GM18858 (cell line): ENCODE results near the gene NELFB.
A peak's percentile ranks its signal among the peaks of the same experiment; 100 is the strongest.

ENCODE experiments used
- ATAC-seq: cut with Tn5 transposase; IDR thresholded peaks from one replicate; pipeline ENCODE4 v1.9.1; 2021; ENCODE audit not compliant: unreplicated experiment

The NELFB gene

GRCh38 chr9:137302449-137303150, 47.5 kb downstream of the NELFB start:
- ATAC-seq: peak; percentile 25

GRCh38 chr9:137303151-137303892, 48.2 kb downstream of the NELFB start:
- no peak for ATAC-seq

DNA sequence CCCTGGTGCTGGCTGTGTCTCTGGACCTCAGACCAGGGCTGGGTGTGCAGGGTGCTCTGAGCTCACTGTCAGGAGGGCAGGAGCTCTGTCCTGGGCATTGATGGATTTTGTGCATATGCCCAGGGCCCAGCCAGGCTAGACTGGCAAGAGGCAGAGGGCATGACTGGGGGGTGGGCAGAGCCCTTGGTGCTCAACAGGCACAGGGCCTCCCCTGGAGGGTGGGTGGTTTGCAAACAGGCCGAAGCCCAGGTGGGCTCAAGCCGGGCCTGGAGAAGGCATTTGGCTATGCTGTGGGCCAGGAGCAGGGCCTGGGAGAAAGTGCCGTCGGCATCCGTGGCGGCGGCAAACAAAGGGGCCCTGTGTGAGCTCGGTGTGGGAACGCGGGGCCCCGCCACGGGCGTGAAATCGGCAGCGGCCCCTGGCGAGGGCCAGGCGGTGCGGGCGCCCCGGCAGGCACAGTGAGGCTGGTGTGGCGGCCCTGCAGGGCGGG, 48.8 kb downstream of the NELFB start:
- ATAC-seq: no peak

- no peak for ATAC-seq
Observed at GRCh38 chr9:137304383-137305059, 49.4 kb downstream of the NELFB start.

DNA sequence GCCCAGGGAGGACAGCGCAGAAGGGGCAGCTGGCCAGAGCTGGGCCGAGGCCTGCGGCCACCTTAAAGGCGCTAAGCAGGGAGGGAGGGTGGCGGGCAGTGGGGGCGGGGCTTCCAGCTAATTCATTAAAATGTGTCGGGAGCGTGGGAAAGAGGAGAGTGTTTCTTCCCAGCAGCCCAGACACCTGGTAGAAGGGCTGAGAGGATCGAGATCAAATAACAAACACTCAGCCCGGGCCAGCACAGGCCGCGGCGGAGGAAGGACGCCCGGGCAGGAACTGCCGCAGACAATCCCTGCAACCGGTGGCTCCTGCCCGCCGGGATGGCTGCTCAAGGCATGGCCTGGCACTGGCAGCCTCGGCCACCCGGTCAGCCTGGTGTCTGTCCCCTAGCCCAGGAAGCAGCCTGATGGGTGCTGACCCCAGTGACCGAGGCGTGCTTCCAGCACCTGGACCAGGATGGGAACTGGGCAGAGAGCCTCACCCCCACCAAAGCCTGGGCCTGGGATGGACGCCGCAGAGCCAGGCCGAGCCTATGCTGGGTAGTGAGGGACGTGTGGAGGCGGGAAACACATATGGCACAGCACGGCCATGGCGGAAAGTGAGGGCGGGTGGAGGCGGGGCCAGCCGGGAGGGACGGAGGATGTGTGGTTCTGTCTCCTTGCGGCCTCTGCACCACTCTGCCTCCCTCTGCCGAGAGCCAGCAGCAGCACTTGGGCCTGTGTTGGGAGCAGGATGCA, 50.1 kb downstream of the NELFB start:
- ATAC-seq: no peak

DNA sequence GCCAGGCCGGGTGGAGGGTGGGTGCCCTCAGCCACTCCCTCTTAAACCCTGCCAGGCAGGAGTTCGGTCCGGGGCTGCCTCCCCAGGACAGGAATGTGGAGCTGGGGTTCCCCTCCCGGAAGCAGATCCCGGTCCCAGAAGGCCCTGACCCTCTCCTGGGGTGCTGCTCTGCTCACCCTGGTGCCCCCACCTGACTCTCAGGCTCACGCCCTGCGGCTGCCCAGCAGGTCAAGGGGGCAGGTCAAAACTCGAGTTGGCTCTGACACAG, 50.6 kb downstream of the NELFB start:
- ATAC-seq: no peak

DNA sequence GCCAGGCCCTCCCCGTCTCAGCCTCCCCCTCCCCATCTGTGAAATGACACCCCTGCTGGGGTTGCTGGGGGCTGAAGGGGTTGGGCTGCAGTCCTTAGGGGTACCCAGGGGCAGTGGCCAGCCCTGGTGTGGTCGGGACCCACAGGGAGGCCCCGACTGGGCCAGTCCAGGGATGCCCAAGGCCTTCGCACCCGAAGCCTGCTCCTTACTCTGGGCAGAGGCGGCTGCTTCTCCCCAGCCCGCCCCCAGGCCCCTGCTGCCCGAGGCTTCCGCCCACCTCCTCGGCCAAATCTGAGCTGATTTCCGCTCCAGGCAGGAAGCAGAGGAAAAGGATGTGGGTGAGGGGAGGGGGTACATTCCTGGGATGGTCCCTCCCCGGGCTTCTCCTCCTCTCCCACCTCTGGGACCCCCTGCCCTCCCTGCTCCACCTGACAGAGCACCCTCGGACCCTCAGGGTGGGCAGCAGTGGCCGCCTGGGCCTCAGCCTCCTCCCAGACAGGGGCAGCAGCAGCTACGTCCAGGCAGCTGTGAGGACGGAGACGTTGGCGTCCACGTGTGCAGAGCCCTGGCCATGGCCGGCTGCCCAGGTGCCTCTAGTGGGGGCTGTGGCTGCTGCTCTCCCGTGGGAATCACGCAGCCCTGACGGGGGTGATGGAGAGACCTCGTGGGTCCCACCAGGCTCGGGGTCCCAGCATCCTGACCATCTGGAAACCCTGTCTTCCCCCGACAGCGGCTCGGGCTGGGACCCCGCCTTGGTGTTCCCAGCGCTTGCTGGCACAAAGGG, 51.1 kb downstream of the NELFB start:
- no peak for ATAC-seq

- ATAC-seq: no peak
Observed at GRCh38 chr9:137306850-137307254, 51.7 kb downstream of the NELFB start.

GRCh38 chr9:137307255-137308056, 52.3 kb downstream of the NELFB start:
- ATAC-seq: no peak

DNA sequence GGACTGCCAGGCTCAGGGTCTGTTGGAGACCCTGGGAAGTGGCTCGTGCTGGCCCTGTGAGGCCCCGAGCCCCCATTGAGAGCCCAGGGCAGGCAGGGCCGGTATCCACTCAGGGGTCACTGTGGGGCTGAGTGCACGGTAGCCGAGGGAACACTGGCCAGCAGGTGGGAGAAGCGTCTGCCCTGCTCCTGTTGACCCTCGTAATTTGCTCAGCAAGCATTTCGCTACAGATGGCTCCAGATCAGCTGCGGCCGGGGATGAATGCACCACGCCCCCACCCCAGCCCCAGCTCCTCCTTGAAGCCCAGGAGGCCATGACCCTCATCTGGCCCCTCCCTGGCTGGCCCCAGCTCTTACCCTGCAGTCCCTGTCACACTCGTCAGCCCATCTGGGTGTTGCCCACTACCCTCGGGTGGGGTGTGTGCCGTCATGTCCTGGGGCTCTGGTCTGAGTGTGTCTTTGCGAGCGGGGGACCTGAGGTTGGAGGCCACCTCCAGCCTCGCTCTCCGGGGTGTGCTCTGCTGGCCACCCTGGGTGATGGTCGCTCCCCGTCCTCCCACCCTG, 53.0 kb downstream of the NELFB start:
- no peak for ATAC-seq

GRCh38 chr9:137309368-137310188, 54.5 kb downstream of the NELFB start:
- no peak for ATAC-seq

- ATAC-seq: no peak
Observed at GRCh38 chr9:137310189-137311052, 55.3 kb downstream of the NELFB start.

- ATAC-seq: no peak
Observed at GRCh38 chr9:137311171-137311985, 56.3 kb downstream of the NELFB start.

- no peak for ATAC-seq
Observed at GRCh38 chr9:137311986-137312851, 57.1 kb downstream of the NELFB start.

DNA sequence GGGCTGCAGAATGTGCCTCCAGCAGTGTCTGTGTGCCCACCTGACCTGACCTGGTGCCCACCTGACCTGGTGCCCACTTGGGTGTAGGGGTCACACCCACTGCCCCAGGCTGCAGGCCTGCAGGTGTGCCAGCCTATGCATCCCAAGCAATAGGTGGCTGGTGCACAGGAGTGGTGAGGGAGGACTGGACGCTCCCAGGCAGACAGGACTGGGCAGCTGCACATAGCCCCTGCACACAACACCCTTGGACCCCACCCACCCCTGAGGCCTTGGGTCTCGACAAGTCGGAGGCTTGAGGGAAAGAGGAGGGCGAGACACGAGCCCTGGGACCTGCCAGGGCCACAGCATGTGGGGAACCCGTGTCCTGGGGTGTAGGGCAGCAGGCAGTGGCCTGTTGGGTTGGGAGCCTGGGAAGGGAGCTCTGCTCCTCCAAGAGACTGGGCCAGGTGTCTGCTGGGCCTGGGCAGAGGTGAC, 57.8 kb downstream of the NELFB start:
- ATAC-seq: no peak
